ENCODE data around the gene PDZD2.

- TF ChIP-seq CTCF (IDR thresholded peaks at IDR 0.05) = no peak
- TF ChIP-seq POLR2A (IDR thresholded peaks at IDR 0.05) = no peak
Measured at GRCh38 chr5:31771500-31771899, 132.6 kb downstream of the PDZD2 start.

Measured in heart left ventricle (tissue), 13 donors.